Lower leg skin (tissue), 4 donors: ENCODE measurements around the gene SUGCT. TPM values are rescaled to one million over a fixed set of nuclear protein-coding genes. Genes with fewer than 3 reads are reported as not detected.

Experiments
- DNase-seq, 2 donors: peaks; one replicate each; pipeline ENCODE4 v3.0.0-alpha.2; 2019; ENCODE audit warnings: low spot score in 2 of 2
- H3K4me3 ChIP-seq: fragments of 200-600 bp; sonication (generic); 2 replicates; pipeline ENCODE4 v1.5.1; 2017; ENCODE audit warnings: mild to moderate bottlenecking, low read depth; ENCODE audit not compliant: poor library complexity, severe bottlenecking
- CTCF ChIP-seq, 3 donors: fragments of 450-650 bp; IDR thresholded peaks; one replicate each; pipeline ENCODE4 v1.5.1; 2016; ENCODE audit warnings: antibody characterized with exemption in 3 of 3, mild to moderate bottlenecking in 3 of 3, moderate library complexity in 2 of 3
- POLR2A ChIP-seq, 2 donors: fragments of 450-650 bp; IDR thresholded peaks; one replicate each; pipeline ENCODE4 v1.6.1; 2016 to 2017; ENCODE audit warnings: antibody characterized with exemption in 2 of 2, mild to moderate bottlenecking in 1 of 2, moderate library complexity in 1 of 2
- WGBS, 2 donors: methylation state at CpG; one replicate each; pipeline ENCODE4 v1.1.5; 2018; 5-methylcytosine and 5-hydroxymethylcytosine counted together
- intact Hi-C: fragments of 100-400 bp; cut with DNase I; formaldehyde crosslinking; loops from one replicate; pipeline ENCODE4 v1.15.0; 2023; ENCODE audit warnings: low total_unique reads
- total RNA-seq, 4 donors: library from RNA; depleted of rRNA; stranded (reverse); fragments of >200 nt; gene quantifications; one replicate each; pipeline ENCODE4 v1.1.0, GENCODE V29; 2016

The SUGCT gene
- total RNA-seq, 4 donors from 2014 or later, result 0.49 to 1.6 (median 0.59) TPM; not detected in 1

GRCh38 chr7:40887099-40887498 is 752.3 kb downstream of the SUGCT start:
- no peak overlapping the region for H3K4me3 ChIP-seq
- intact Hi-C loops, result no loop called here
- no peak for DNase-seq
- TF ChIP-seq POLR2A (IDR thresholded peaks at IDR 0.05) (no peak), CTCF (IDR thresholded peaks at IDR 0.05) (no peak)

GRCh38 chr7:40888499-40888898 is 753.7 kb downstream of the SUGCT start:
- intact Hi-C loops, result no loop called here
- 47 to 56% methylated on average over 1 of the region's 1 CpG for WGBS, 2 donors
- no peak overlapping the region for H3K4me3 ChIP-seq
- no peak for TF ChIP-seq POLR2A (IDR thresholded peaks at IDR 0.05)
- TF ChIP-seq CTCF (IDR thresholded peaks at IDR 0.05), result no peak
- DNase-seq, result no peak

- DNase-seq, result no peak
- 69 to 71% methylated on average over 4 of the region's 4 CpGs for WGBS, 2 donors
- no peak overlapping the region for H3K4me3 ChIP-seq
- intact Hi-C loops, result no loop called here
- TF ChIP-seq CTCF (IDR thresholded peaks at IDR 0.05) (no peak), POLR2A (IDR thresholded peaks at IDR 0.05) (no peak)
These were observed 754.3 kb downstream of the SUGCT start for GRCh38 chr7:40889099-40889498.

- intact Hi-C loops, result no loop called here
- H3K4me3 ChIP-seq, result no peak overlapping the region
- 72 to 80% methylated on average over 2 of the region's 2 CpGs for WGBS, 2 donors
- DNase-seq, result no peak
- TF ChIP-seq POLR2A (IDR thresholded peaks at IDR 0.05) (no peak), CTCF (IDR thresholded peaks at IDR 0.05) (no peak)
These were observed 754.7 kb downstream of the SUGCT start for GRCh38 chr7:40889539-40889938.

GRCh38 chr7:40890088-40890692 is 755.4 kb downstream of the SUGCT start:
- intact Hi-C loops, result no loop called here
- H3K4me3 ChIP-seq, result no peak overlapping the region
- 94 to 100% methylated on average over 1 of the region's 1 CpG for WGBS, 2 donors
- no peak for DNase-seq
- TF ChIP-seq POLR2A (IDR thresholded peaks at IDR 0.05), result no peak
- no peak for TF ChIP-seq CTCF (IDR thresholded peaks at IDR 0.05)

DNA sequence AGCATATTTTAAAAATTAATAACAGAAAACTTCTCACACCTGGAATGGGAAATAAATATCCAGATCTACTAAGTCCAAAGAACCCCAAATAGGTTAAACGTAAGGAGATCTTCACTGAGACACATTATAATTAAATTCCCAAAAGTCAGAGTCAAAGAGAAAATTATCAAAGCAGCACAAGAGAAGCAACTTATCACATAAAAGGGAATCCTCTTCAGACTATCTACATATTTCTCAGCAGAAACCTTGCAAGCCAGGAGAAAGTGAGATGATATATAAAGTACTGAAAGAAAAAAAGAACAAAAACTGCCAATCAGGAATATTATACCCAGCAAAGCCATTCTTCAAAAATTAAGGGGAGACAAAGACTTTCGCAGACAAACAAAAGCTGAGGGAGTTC is 756.4 kb downstream of the SUGCT start:
- DNase-seq, result no peak
- intact Hi-C loops, result no loop called here
- no peak overlapping the region for H3K4me3 ChIP-seq
- 97 to 98% methylated on average over 2 of the region's 2 CpGs for WGBS, 2 donors
- no peak for TF ChIP-seq POLR2A (IDR thresholded peaks at IDR 0.05)
- TF ChIP-seq CTCF (IDR thresholded peaks at IDR 0.05), result no peak
